OCI-M2 (cell line): ENCODE measurements around the gene NUP58.

Experiments used
- DNase-seq: peaks from one replicate; lab custom pipeline; 2025; ENCODE audit not compliant: unreplicated experiment; lab: John Stamatoyannopoulos, UW

The NUP58 gene

GRCh38 chr13:25372284-25373081 is 71.1 kb downstream of the NUP58 start:
- no peak for DNase-seq

DNA sequence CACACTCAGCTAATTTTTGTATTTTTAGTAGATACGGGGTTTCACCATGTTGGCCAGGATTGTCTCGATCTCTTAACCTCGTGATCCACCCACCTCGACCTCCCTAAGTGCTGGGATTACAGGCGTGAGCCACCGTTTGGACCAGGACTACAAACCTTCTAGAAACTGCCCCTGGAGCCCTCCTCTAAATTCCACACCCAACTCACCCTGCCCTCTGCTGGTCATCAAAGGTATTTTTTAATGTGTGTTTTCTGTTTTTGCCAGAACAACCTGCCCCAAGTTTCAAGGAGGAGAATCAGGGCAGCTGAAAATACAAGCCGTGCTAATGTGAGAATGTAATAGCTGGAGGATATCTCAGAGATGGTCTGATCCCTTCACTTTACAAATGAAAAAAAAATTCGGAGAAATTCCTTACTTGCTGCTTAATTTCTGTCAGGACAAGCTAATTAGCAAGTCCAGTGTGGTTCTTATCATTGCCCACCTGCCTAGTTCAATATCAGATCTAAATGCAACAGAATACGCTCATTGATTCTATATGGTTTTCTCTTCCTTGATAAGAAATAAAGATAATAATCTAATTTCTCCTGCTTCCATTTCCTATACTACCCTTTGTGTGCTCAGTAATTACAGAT is 74.4 kb downstream of the NUP58 start:
- no peak for DNase-seq

DNA sequence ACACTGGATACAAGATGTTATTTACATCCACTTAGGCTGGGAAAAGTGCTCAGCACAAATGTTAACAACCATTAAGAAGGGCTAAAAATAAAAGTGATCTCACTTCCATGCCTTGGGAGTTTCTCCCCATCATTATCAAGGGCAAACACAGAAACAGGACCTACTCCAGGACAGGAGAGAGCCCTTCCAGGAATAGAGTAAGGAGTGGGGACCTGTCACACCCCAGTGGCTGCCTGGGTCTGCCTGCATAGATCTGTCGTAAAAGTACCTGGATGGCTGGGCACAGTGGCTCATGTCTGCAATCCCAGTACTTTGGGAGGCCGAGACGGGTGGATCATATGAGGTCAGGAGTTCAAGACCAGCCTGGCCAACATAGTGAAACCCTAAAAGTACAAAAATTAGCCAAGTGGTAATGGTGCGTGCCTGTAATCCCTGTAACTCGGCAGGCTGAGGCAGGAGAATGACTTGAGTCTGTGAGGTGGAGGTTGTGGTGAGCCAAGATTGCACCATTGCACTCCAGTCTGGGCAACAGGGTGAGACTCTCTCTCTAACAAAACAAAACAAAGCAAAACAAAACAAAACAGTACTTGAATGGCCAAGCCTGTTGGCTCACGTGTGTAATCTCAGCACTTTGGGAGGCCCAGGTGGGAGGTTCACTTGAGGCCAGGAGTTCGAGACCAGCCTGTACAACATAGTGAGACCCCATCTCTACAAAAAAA is 76.0 kb downstream of the NUP58 start:
- no peak for DNase-seq

- no peak for DNase-seq
Observed at GRCh38 chr13:25378528-25378927, 77.1 kb downstream of the NUP58 start.

- DNase-seq = no peak
Observed at GRCh38 chr13:25379011-25379410, 77.6 kb downstream of the NUP58 start.

- DNase-seq = no peak
Observed at GRCh38 chr13:25380082-25380481, 78.7 kb downstream of the NUP58 start.

DNA sequence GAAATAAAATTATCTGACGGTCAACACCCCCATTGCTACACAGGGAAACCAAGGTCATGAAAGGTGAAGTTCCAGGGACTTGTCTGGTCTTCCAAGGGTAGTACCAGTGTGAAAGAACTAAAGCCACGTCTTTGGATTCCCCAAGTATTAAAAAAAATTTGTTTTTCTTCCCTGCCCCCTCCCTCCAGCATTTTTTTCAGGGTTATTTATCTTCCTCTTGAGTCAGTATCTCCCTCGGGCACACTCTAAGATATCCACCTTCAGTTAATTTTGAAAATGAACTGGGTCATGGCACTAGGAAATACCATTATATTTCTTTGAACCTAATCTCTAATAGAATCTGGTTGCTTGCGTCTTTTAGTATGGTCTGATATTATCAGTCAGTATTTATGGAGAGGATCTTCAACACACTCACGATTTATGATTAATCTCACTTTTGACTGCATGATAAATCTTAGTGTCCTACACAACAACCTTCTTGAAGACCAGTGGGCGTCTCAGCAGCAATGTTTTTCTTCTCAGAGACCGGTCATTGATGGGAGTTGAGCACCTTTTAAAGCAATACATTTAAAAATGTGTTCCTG is 79.4 kb downstream of the NUP58 start:
- no peak for DNase-seq

- no peak for DNase-seq
Observed at GRCh38 chr13:25384758-25385410, 83.5 kb downstream of the NUP58 start.

DNA sequence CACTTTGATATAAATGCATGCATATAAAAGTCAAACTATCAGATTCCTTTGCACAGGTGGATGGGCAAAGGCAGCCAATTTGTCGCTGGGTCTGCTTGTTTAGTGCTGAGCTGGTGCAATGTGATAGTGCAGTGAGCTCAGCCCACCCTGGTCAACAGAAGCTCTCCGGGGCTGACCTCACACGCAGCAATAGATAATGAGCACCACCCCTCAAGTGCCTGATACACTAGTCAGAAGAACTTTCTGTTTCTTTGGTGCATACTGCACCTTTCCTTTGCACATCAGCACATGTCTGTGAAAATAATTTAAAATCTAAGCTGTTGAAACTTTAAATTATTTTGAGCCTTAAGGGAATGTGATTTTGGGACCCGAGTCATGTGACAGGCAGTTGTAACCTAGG is 90.5 kb downstream of the NUP58 start:
- DNase-seq = no peak
